GM12864 (cell line): ENCODE measurements around the gene MIER3.

Experiments
- DNase-seq: peaks from one replicate; pipeline ENCODE4 v3.0.0-alpha.2; 2011; ENCODE audit warnings: low read depth
- H3K4me3 ChIP-seq: 2 replicates; pipeline ENCODE4 v1.5.1; 2011; ENCODE audit warnings: mild to moderate bottlenecking, low read depth, low read length, control low read depth
- CTCF ChIP-seq: IDR thresholded peaks from 2 replicates; pipeline ENCODE4 v1.5.1; 2011; ENCODE audit warnings: low read depth, mild to moderate bottlenecking, moderate library complexity, low read length, control low read depth, inconsistent platforms; ENCODE audit errors: missing control alignments

MIER3 gene

GRCh38 chr5:56951946-56952691 lies at the start of gene MIER3:
TSS of gene MIER3 (minus strand) at chr5:56952123. CDS start at chr5:56952102, 21 bp downstream.
- peak within 1 kb of the TSS; percentile 88 for H3K4me3 ChIP-seq
- no peak for TF ChIP-seq CTCF
- peak; percentile 19 for DNase-seq

- no peak overlapping the region for H3K4me3 ChIP-seq
- no peak for TF ChIP-seq CTCF
- no peak for DNase-seq
Measured at GRCh38 chr5:56995596-56995995, 43.7 kb upstream of the MIER3 start.

- DNase-seq: no peak
- no peak for TF ChIP-seq CTCF
Measured at GRCh38 chr5:56993241-56993640, 41.3 kb upstream of the MIER3 start.

GRCh38 chr5:56989676-56990075 lies 37.8 kb upstream of the MIER3 start:
- H3K4me3 ChIP-seq: no peak overlapping the region
- TF ChIP-seq CTCF: no peak
- DNase-seq: no peak

More at GRCh38 chr5:56993241-56993640, 41.3 kb upstream of the MIER3 start:
- no peak overlapping the region for H3K4me3 ChIP-seq

GRCh38 chr5:56988490-56988889 lies 36.6 kb upstream of the MIER3 start:
- DNase-seq: no peak
- no peak for TF ChIP-seq CTCF
- no peak overlapping the region for H3K4me3 ChIP-seq

- H3K4me3 ChIP-seq: no peak overlapping the region
- no peak for TF ChIP-seq CTCF
- no peak for DNase-seq
Measured at GRCh38 chr5:56987171-56987570, 35.2 kb upstream of the MIER3 start.

- H3K4me3 ChIP-seq: no peak overlapping the region
- no peak for DNase-seq
- TF ChIP-seq CTCF: no peak
Measured at GRCh38 chr5:56986626-56986947, 34.7 kb upstream of the MIER3 start.
